Measurements from ENCODE around the gene KRT79.

GRCh38 chr12:52781399-52782082 is 52.6 kb downstream of the KRT79 start:
- TF ChIP-seq, protein P1, sequence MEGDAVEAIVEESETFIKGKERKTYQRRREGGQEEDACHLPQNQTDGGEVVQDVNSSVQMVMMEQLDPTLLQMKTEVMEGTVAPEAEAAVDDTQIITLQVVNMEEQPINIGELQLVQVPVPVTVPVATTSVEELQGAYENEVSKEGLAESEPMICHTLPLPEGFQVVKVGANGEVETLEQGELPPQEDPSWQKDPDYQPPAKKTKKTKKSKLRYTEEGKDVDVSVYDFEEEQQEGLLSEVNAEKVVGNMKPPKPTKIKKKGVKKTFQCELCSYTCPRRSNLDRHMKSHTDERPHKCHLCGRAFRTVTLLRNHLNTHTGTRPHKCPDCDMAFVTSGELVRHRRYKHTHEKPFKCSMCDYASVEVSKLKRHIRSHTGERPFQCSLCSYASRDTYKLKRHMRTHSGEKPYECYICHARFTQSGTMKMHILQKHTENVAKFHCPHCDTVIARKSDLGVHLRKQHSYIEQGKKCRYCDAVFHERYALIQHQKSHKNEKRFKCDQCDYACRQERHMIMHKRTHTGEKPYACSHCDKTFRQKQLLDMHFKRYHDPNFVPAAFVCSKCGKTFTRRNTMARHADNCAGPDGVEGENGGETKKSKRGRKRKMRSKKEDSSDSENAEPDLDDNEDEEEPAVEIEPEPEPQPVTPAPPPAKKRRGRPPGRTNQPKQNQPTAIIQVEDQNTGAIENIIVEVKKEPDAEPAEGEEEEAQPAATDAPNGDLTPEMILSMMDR (IDR thresholded peaks at IDR 0.05): no peak
- no peak for TF ChIP-seq POLR2A (IDR thresholded peaks at IDR 0.05; ENCODE audit: low read depth)
- TF ChIP-seq EP300 (IDR thresholded peaks at IDR 0.05): no peak
